PC-3 (cell line): ENCODE results near the gene PALB2.

ENCODE experiments used
- EZH2phosphoT487 ChIP-seq: fragments of 300-600 bp; sonication (generic); IDR thresholded peaks from 2 replicates; pipeline ENCODE4 v1.6.1; 2018; ENCODE audit warnings: mild to moderate bottlenecking, antibody characterized with exemption, low read length, borderline replicate concordance
- TF ChIP-seq, protein P1 (sequence below): fragments of 300-600 bp; sonication (generic); conservative IDR thresholded peaks from 2 replicates; pipeline ENCODE4 v1.5.1; 2017; ENCODE audit warnings: antibody characterized with exemption, low read depth, mild to moderate bottlenecking, low read length

DNA sequence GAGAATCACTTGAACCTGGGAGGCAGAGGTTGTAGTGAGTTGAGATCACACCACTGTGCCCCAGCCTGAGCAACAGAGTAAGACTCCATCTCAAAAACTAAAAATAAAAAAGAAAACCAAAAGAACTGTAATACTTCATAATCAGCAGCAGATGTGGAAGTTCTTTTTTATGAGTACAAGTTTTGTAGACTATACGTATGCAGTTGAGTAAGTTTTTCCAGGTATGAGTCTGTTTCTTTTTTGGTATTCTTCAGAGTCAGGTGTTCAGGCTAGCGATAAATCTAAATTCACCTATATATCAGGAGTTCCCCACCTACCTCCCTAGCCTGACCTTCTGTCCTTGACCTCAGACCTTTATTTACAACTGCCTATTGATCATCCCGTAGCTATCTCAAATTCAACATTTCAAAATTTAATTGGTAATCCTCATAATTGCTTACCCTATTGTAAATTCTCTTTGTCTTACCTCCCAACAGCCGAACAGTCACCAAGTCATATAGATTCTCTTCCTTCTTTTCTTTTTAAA is 10.9 kb upstream of the PALB2 start:
- TF ChIP-seq, protein P1, sequence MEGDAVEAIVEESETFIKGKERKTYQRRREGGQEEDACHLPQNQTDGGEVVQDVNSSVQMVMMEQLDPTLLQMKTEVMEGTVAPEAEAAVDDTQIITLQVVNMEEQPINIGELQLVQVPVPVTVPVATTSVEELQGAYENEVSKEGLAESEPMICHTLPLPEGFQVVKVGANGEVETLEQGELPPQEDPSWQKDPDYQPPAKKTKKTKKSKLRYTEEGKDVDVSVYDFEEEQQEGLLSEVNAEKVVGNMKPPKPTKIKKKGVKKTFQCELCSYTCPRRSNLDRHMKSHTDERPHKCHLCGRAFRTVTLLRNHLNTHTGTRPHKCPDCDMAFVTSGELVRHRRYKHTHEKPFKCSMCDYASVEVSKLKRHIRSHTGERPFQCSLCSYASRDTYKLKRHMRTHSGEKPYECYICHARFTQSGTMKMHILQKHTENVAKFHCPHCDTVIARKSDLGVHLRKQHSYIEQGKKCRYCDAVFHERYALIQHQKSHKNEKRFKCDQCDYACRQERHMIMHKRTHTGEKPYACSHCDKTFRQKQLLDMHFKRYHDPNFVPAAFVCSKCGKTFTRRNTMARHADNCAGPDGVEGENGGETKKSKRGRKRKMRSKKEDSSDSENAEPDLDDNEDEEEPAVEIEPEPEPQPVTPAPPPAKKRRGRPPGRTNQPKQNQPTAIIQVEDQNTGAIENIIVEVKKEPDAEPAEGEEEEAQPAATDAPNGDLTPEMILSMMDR: no peak
- TF ChIP-seq EZH2phosphoT487: no peak
